GM12878 (cell line): ENCODE measurements around the gene RPL10. TPM values are rescaled to one million over a fixed set of nuclear protein-coding genes. Genes with fewer than 3 reads are reported as not detected.

Experiments used
- ATAC-seq: fragments of 200-7000 bp; cut with Tn5 transposase; 3 replicates; pipeline ENCODE4 v1.9.1; 2020; ENCODE audit warnings: mild to moderate bottlenecking, moderate library complexity
- BruUV-seq: library from RNA; stranded (reverse); fragments of 400-500 nt; replicated peaks from 2 replicates; lab custom pipeline; 2021; lab: Mats Ljungman, UMichigan
- CTCF ChIA-PET: fragments of 300-600 bp; sonication (Branson Sonifier 250); formaldehyde crosslinking; extraction: SDS; loops from one replicate; lab custom pipeline; 2021; ENCODE audit warnings: inconsistent platforms; lab: Yijun Ruan, JAX
- POLR2A ChIA-PET: fragments of 350-600 bp; formaldehyde crosslinking; extraction: SDS; loops from one replicate; lab custom pipeline; 2021; ENCODE audit warnings: inconsistent platforms; lab: Charles Lee
- RAD21 ChIA-PET: fragments of 300-600 bp; sonication (Branson Sonifier 250); formaldehyde crosslinking; loops from one replicate; lab custom pipeline; 2023; ENCODE audit warnings: antibody characterized with exemption; ENCODE audit not compliant: unreplicated experiment; lab: Charles Lee
- SMC1A ChIA-PET: fragments of 300-600 bp; sonication (Branson Sonifier 250); formaldehyde crosslinking; loops from one replicate; lab custom pipeline; 2023; ENCODE audit not compliant: unreplicated experiment, uncharacterized antibody; lab: Charles Lee
- DNase-seq: peaks from one replicate; pipeline ENCODE4 v3.0.0-alpha.2; 2011; ENCODE audit warnings: low read depth, low spot score
- FAIRE-seq: peaks from 3 replicates; lab custom pipeline; 2011; peaks lifted over from hg19 to GRCh38; lab: Jason Lieb, UNC
- H2AFZ ChIP-seq: 2 replicates; pipeline ENCODE4 v1.6.0; 2011; ENCODE audit warnings: low read depth, low read length, control low read depth; ENCODE audit not compliant: control insufficient read depth
- H3K27ac ChIP-seq: 2 replicates; pipeline ENCODE4 v1.5.1; 2011; ENCODE audit warnings: control low read depth; ENCODE audit not compliant: control insufficient read depth, insufficient read depth
- H3K27me3 ChIP-seq, 2 experiments: replicated peaks in 1 of 2; 2 replicates each; pipeline versions ENCODE4 v1.6.0 to v1.6.1; 2011; ENCODE audit warnings: low read length in 1 of 2; ENCODE audit not compliant: control insufficient read depth in 2 of 2, insufficient read depth in 2 of 2
- H3K36me3 ChIP-seq, 2 experiments: 2 replicates each; pipeline ENCODE4 v1.5.1; 2011; ENCODE audit warnings: low read length in 1 of 2; ENCODE audit not compliant: control insufficient read depth in 2 of 2, insufficient read depth in 2 of 2
- H3K4me1 ChIP-seq: 2 replicates; pipeline ENCODE4 v1.6.1; 2011; ENCODE audit warnings: mild to moderate bottlenecking, low read length, moderate library complexity, mixed read lengths; ENCODE audit not compliant: control insufficient read depth, insufficient read depth
- H3K4me2 ChIP-seq: 2 replicates; pipeline ENCODE4 v1.6.0; 2011; ENCODE audit warnings: control low read depth; ENCODE audit not compliant: control insufficient read depth, insufficient read depth
- H3K4me3 ChIP-seq: fragments of 200-600 bp; sonication (generic); 2 replicates; pipeline ENCODE4 v1.5.1; 2016
- H3K79me2 ChIP-seq: 2 replicates; pipeline ENCODE4 v1.6.0; 2011; ENCODE audit warnings: low read length; ENCODE audit not compliant: control insufficient read depth, insufficient read depth
- H3K9ac ChIP-seq: 2 replicates; pipeline ENCODE4 v1.8.0; 2011; ENCODE audit warnings: low read length, control low read depth, mixed read lengths; ENCODE audit not compliant: control insufficient read depth, insufficient read depth
- H3K9me3 ChIP-seq: replicated peaks from 3 replicates; pipeline ENCODE4 v1.5.1; 2011; ENCODE audit warnings: mild to moderate bottlenecking, low read length; ENCODE audit not compliant: control insufficient read depth, insufficient read depth
- H4K20me1 ChIP-seq: 2 replicates; pipeline ENCODE4 v1.6.0; 2011; ENCODE audit not compliant: control insufficient read depth, insufficient read depth
- ASH2L ChIP-seq: fragments of 300-600, 200-600 bp; sonication (generic); IDR thresholded peaks from 2 replicates; pipeline ENCODE4 v1.6.1; 2017; ENCODE audit warnings: low read depth, mild to moderate bottlenecking, borderline replicate concordance
- ATF3 ChIP-seq: IDR thresholded peaks from 2 replicates; pipeline ENCODE4 v1.6.1; 2011; ENCODE audit warnings: low read depth, mild to moderate bottlenecking, low read length, moderate library complexity, borderline replicate concordance; ENCODE audit errors: extremely low read depth
- BCL3 ChIP-seq: IDR thresholded peaks from 2 replicates; pipeline ENCODE4 v1.6.1; 2011; ENCODE audit warnings: borderline replicate concordance, low read depth, mild to moderate bottlenecking, moderate library complexity, low read length; ENCODE audit not compliant: insufficient read depth, poor library complexity, severe bottlenecking
- BMI1 ChIP-seq: fragments of 450-650 bp; IDR thresholded peaks from 2 replicates; pipeline ENCODE4 v1.6.1; 2016; ENCODE audit warnings: mild to moderate bottlenecking, moderate library complexity, borderline replicate concordance
- DPF2 ChIP-seq: fragments of 450-650 bp; IDR thresholded peaks from 2 replicates; pipeline ENCODE4 v1.6.1; 2017; ENCODE audit warnings: mild to moderate bottlenecking
- FOXM1 ChIP-seq: IDR thresholded peaks from 2 replicates; pipeline ENCODE4 v1.6.1; 2012; ENCODE audit warnings: low read depth, mild to moderate bottlenecking, inconsistent platforms, low read length, moderate library complexity
- GATAD2B ChIP-seq: fragments of 450-650 bp; conservative IDR thresholded peaks from 2 replicates; pipeline ENCODE4 v1.6.1; 2017; ENCODE audit warnings: low read depth, mild to moderate bottlenecking, moderate library complexity
- HDAC2 ChIP-seq: fragments of 200-600 bp; sonication (generic); IDR thresholded peaks from 2 replicates; pipeline ENCODE4 v1.6.1; 2017
- HDAC6 ChIP-seq: fragments of 200-600 bp; sonication (generic); IDR thresholded peaks from one replicate; pipeline ENCODE4 v1.8.0; 2017; ENCODE audit warnings: antibody characterized with exemption; ENCODE audit not compliant: unreplicated experiment
- IKZF1 ChIP-seq: fragments of 450-650 bp; conservative IDR thresholded peaks from 2 replicates; pipeline ENCODE4 v1.6.1; 2017; ENCODE audit warnings: antibody characterized with exemption, mild to moderate bottlenecking
- JUND ChIP-seq: IDR thresholded peaks from 2 replicates; pipeline ENCODE4 v1.6.1; 2012; ENCODE audit warnings: low read depth, mild to moderate bottlenecking, low read length, improper control_type of control experiment, moderate library complexity
- KDM1A ChIP-seq: fragments of 200-600 bp; sonication (generic); IDR thresholded peaks from 2 replicates; pipeline ENCODE4 v1.6.1; 2016; ENCODE audit warnings: borderline replicate concordance
- LARP7 ChIP-seq: fragments of 450-650 bp; IDR thresholded peaks from 2 replicates; pipeline ENCODE4 v1.6.1; 2017; ENCODE audit warnings: mild to moderate bottlenecking
- NFXL1 ChIP-seq: fragments of 450-650 bp; IDR thresholded peaks from 2 replicates; pipeline ENCODE4 v1.6.1; 2017; ENCODE audit warnings: antibody characterized with exemption, mild to moderate bottlenecking, borderline replicate concordance
- NKRF ChIP-seq: fragments of 450-650 bp; conservative IDR thresholded peaks from 2 replicates; pipeline ENCODE4 v1.6.1; 2017; ENCODE audit warnings: mild to moderate bottlenecking, moderate library complexity
- POLR2AphosphoS5 ChIP-seq: IDR thresholded peaks from 2 replicates; pipeline ENCODE4 v1.6.1; 2011; ENCODE audit warnings: mild to moderate bottlenecking, low read length, inconsistent platforms
- WGBS: methylation state at CpG from one replicate; pipeline ENCODE4 v1.1.6; 2016; ENCODE audit warnings: low lambda C conversion rate; ENCODE audit not compliant: insufficient replicate concordance, insufficient coverage; ENCODE audit errors: missing lambda C conversion rate; 5-methylcytosine and 5-hydroxymethylcytosine counted together
- in situ Hi-C: fragments of 300-500 bp; cut with MboI; formaldehyde crosslinking; loops from 9 replicates; pipeline ENCODE4 v1.14.3; 2018; ENCODE audit warnings: mixed read lengths
- intact Hi-C: fragments of 100-400 bp; cut with micrococcal nuclease; formaldehyde crosslinking; loops from one replicate; pipeline ENCODE4 v1.14.2; 2022; ENCODE audit not compliant: unreplicated experiment
- polyA plus RNA-seq, 11 experiments: library from polyadenylated mRNA; depleted of rRNA in 4 of 11; unstranded in 6 of 11; stranded (reverse) in 5 of 11; fragments of >200 nt; fragmentation: Nextera tagmentation in 4 of 11; fragmentation: Illumina TruSeq in 1 of 11; extraction: Ambion mirVana in 4 of 11; extraction: Trizol in 1 of 11; gene quantifications; 1 replicate in 1 of 11; 2 replicates in 10 of 11; pipeline versions ENCODE4 v1.2.1 to v1.2.3, GENCODE V29; 2011 to 2016; ENCODE audit warnings: inconsistent platforms in 2 of 11, missing spikeins in 2 of 11, low read depth in 1 of 11
- total RNA-seq, 4 experiments: library from RNA; depleted of rRNA in 3 of 4; stranded (reverse); fragments of >200 nt in 3 of 4; fragmentation: Illumina TruSeq in 1 of 4; extraction: Trizol in 1 of 4; gene quantifications; 2 replicates each; pipeline versions ENCODE4 v1.2.1 to v1.2.3, GENCODE V29; 2013 to 2021

RPL10 gene
- total and polyA plus RNA-seq, 10 of the 15 experiments (the other 5 are each of a cell fraction or from before 2014, with no cell fraction given): 1,938 to 7,222 (median 4,494) TPM

GRCh38 chrX:154371789-154372300, 26.3 kb upstream of the RPL10 start:
- Histone ChIP-seq H3K9ac (peak overlapping the region; percentile 56; the same call in 1 of the 2 replicates), H4K20me1 (no peaks in the 10 kb centered on the region), H2AFZ (no peak overlapping the region), H3K27me3 (no peaks in the 10 kb centered on the region), H3K79me2 (peaks cover 35% of the 10 kb centered on the region), H3K4me1 (peaks cover 11% of the 10 kb centered on the region), H3K4me3 (peak overlapping the region; percentile 49), H3K27ac (peak overlapping the region; percentile 58), H3K4me2 (peak overlapping the region; percentile 74; the same call in 1 of the 2 replicates), H3K36me3 (peaks cover 0 to 7% of the 10 kb centered on the region in 2 experiments; a peak in 2 of 4 replicates), H3K9me3 (no peaks in the 10 kb centered on the region; the same call in 2 of the 3 replicates)
- ATAC-seq (peak; percentile 8), DNase-seq (no peak), FAIRE-seq (no peak)
- WGBS: 24% methylated on average over 16 of the region's 43 CpGs
- RAD21 ChIA-PET: no interaction called here
- in situ Hi-C loops (loop anchor here (5.0 kb wide), 1 partner anchor 440 kb away; no protein-coding TSS in a partner anchor), intact Hi-C loops (loop anchor here (2.0 to 10.0 kb wide), 3 partner anchors 53 to 445 kb away; partner anchors contain the start of genes ARHGAP4 and ATP6AP1)
- CTCF ChIA-PET: no interaction called here
- BruUV-seq: no TSS peak
- TF ChIP-seq BCL3: no peak
- TF ChIP-seq NKRF: no peak
- TF ChIP-seq ASH2L: no peak
- TF ChIP-seq JUND: no peak
- TF ChIP-seq IKZF1: peak; percentile 40
- TF ChIP-seq HDAC2: no peak
- TF ChIP-seq BMI1: no peak
- TF ChIP-seq FOXM1: no peak
- TF ChIP-seq LARP7: 0 out of 2 replicates have a peak, but pooled peaks have one; percentile 31
- TF ChIP-seq POLR2AphosphoS5: peak; percentile 1; the same call in 1 of the 2 replicates
- no peak for TF ChIP-seq HDAC6
- TF ChIP-seq KDM1A: no peak
- no peak for TF ChIP-seq ATF3
- TF ChIP-seq NFXL1: no peak
- TF ChIP-seq GATAD2B: 0 out of 2 replicates have a peak, but pooled peaks have one; percentile 35
- no peak for TF ChIP-seq DPF2
- SMC1A ChIA-PET: no interaction called here
- POLR2A ChIA-PET: no interaction called here
